Measurements from ENCODE around the gene REXO5. TPM values are rescaled to one million over a fixed set of nuclear protein-coding genes. Genes with fewer than 3 reads are reported as not detected.

The REXO5 gene
- total RNA-seq, 1 experiment from 2014 or later = 6.7 TPM

GRCh38 chr16:20859229-20859628 is 52.9 kb downstream of the REXO5 start:
- Histone ChIP-seq H3K27ac (ENCODE audit: insufficient read length, low read depth, low read length) (no peak overlapping the region), H3T11ph (ENCODE audit: low read length) (no peak overlapping the region), H2BK12ac (ENCODE audit: insufficient read length, low read depth, low read length) (no peak overlapping the region), H3K4me1 (ENCODE audit: insufficient read depth, low read length) (peaks cover 3% of the 10 kb centered on the region; the same call in 1 of the 2 replicates), H2BK15ac (ENCODE audit: low read depth, low read length) (no peak overlapping the region), H3K18ac (ENCODE audit: insufficient read length, low read depth, low read length) (no peak overlapping the region), H2BK20ac (ENCODE audit: low read depth, low read length, poor library complexity, severe bottlenecking) (no peak overlapping the region), H3K23me2 (ENCODE audit: insufficient read length, low read depth, low read length, poor library complexity, severe bottlenecking) (no peaks in the 10 kb centered on the region), H3K23ac (ENCODE audit: insufficient read length, low read depth, low read length) (no peak overlapping the region), H3K9ac (ENCODE audit: extremely low read depth, insufficient read length, low read length) (no peak overlapping the region), H3K79me2 (ENCODE audit: insufficient read depth, low read length) (no peaks in the 10 kb centered on the region), H3K14ac (ENCODE audit: insufficient read depth, low read length) (no peak overlapping the region), H3K79me1 (ENCODE audit: insufficient read depth, low read depth, low read length, poor library complexity, severe bottlenecking) (peaks cover 9% of the 10 kb centered on the region), H3K4me2 (ENCODE audit: insufficient read depth, insufficient read length, low read length) (no peak overlapping the region), H4K8ac (replicated peaks; ENCODE audit: insufficient read length, low read depth, low read length) (no peak overlapping the region), H2AK5ac (ENCODE audit: insufficient read length, low read length) (no peak overlapping the region), H4K20me1 (ENCODE audit: control insufficient read depth, insufficient read depth, insufficient read length) (no peaks in the 10 kb centered on the region), H3K9me3 (ENCODE audit: control insufficient read depth, low read depth, low read length) (no peaks in the 10 kb centered on the region), H4K91ac (ENCODE audit: insufficient read length, low read depth, low read length) (no peak overlapping the region), H3K27me3 (ENCODE audit: insufficient read depth, low read length) (no peaks in the 10 kb centered on the region), H2BK120ac (ENCODE audit: low read depth, low read length, poor library complexity, severe bottlenecking) (no peak overlapping the region), H3K56ac (ENCODE audit: insufficient read length, low read depth, low read length) (no peak overlapping the region), H2BK5ac (ENCODE audit: insufficient read length, low read length) (no peak overlapping the region), H4K5ac (ENCODE audit: insufficient read length, low read depth, low read length) (no peak overlapping the region), H3K4ac (ENCODE audit: low read depth, low read length) (no peak overlapping the region), H2AFZ (ENCODE audit: low read length) (no peak overlapping the region)
- no CpG with 5 or more reads among the region's 3 CpGs for WGBS (ENCODE audit: extremely low coverage, insufficient read length, low lambda C conversion rate)
- no peak for DNase-seq
- peak overlapping the region in 1 of 2 experiments; percentile 54; a peak in 1 of 5 replicates for H3K4me3 Mint-ChIP-seq
- H3K27ac Mint-ChIP-seq = peak overlapping the region in 2 of 3 experiments; percentile 38 to 96; a peak in 2 of 7 replicates
- H3K27me3 Mint-ChIP-seq (ENCODE audit: low read depth) = no peaks in the 10 kb centered on the region
- H3K9me3 Mint-ChIP-seq = no peaks in the 10 kb centered on the region
- no peak for TF ChIP-seq CTCF (conservative IDR thresholded peaks at IDR 0.05)
- H3K36me3 Mint-ChIP-seq (ENCODE audit: insufficient read depth in 1 of 3, low read depth in 3 of 3) = peaks cover 16 to 33% (median 24%) of the 10 kb centered on the region in 3 experiments
- H3K4me1 Mint-ChIP-seq = peaks cover 32 to 41% of the 10 kb centered on the region in 2 experiments

Measured in H9 (cell line).